Thyroid gland (tissue), 4 donors: ENCODE data around the gene IFI16.

Source experiments
- POLR2A ChIP-seq, 2 donors: fragments of 450-650 bp; IDR thresholded peaks; one replicate each; pipeline ENCODE4 v1.6.1; 2017; ENCODE audit warnings: antibody characterized with exemption in 2 of 2, mild to moderate bottlenecking in 2 of 2, moderate library complexity in 1 of 2
- TF ChIP-seq, protein P1 (sequence below), 6 experiments: fragments of 200-600 bp in 3 of 6; fragments of 450-650 bp in 3 of 6; sonication (generic) in 3 of 6; IDR thresholded peaks; one replicate each; pipeline ENCODE4 v1.5.1; 2016 to 2019; ENCODE audit warnings: antibody characterized with exemption in 6 of 6, mild to moderate bottlenecking in 2 of 6, inconsistent platforms in 1 of 6, moderate library complexity in 1 of 6

DNA sequence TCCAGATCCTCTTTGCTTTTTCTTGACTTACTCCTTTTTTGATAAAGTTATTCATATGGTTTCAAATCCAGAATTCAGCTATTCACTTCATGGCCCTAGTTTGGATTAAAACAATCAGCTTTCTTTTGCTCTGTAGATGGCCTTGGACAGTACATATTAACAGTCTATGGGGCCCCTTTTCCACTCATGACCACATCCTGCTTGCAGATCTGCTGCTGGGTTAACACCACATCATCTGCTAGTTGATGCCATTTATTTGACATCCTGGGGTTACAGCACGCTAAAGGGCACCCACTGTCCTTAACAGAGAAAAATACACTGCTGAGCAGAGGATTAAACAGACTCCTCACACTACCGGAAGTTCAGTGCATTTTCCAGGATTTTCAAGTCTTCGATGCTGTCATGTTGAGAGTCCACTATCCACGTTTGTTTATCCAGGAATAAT is 941 bp upstream of the IFI16 start:
- no peak for TF ChIP-seq POLR2A (IDR thresholded peaks at IDR 0.05)
- TF ChIP-seq, protein P1, sequence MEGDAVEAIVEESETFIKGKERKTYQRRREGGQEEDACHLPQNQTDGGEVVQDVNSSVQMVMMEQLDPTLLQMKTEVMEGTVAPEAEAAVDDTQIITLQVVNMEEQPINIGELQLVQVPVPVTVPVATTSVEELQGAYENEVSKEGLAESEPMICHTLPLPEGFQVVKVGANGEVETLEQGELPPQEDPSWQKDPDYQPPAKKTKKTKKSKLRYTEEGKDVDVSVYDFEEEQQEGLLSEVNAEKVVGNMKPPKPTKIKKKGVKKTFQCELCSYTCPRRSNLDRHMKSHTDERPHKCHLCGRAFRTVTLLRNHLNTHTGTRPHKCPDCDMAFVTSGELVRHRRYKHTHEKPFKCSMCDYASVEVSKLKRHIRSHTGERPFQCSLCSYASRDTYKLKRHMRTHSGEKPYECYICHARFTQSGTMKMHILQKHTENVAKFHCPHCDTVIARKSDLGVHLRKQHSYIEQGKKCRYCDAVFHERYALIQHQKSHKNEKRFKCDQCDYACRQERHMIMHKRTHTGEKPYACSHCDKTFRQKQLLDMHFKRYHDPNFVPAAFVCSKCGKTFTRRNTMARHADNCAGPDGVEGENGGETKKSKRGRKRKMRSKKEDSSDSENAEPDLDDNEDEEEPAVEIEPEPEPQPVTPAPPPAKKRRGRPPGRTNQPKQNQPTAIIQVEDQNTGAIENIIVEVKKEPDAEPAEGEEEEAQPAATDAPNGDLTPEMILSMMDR (IDR thresholded peaks at IDR 0.05), result no peak
